WTC11 (cell line): ENCODE measurements around the gene LPAR3. TPM values are rescaled to one million over a fixed set of nuclear protein-coding genes. Genes with fewer than 3 reads are reported as not detected.

Source experiments
- ATAC-seq: fragments of 200-7000 bp; cut with Tn5 transposase; 2 replicates; pipeline ENCODE4 v1.10.0; 2021; ENCODE audit warnings: mild to moderate bottlenecking, moderate library complexity
- CTCF ChIA-PET: fragments of 300-600 bp; sonication (Branson Sonifier 250); formaldehyde crosslinking; loops from one replicate; lab custom pipeline; 2021; ENCODE audit warnings: antibody characterized with exemption; lab: Charles Lee
- POLR2A ChIA-PET: fragments of 350-600 bp; sonication (Branson Sonifier 250); formaldehyde crosslinking; loops from one replicate; lab custom pipeline; 2021; ENCODE audit warnings: antibody characterized with exemption; lab: Charles Lee
- DNase-seq: peaks from one replicate; pipeline ENCODE4 v3.0.0; 2021; ENCODE audit warnings: low spot score
- H3K27ac Mint-ChIP-seq: 2 replicates; pipeline ENCODE4 v1.8.0; 2021; ENCODE audit warnings: mixed read lengths
- H3K27me3 Mint-ChIP-seq: 2 replicates; pipeline ENCODE4 v1.8.0; 2021; ENCODE audit warnings: low read depth, mild to moderate bottlenecking, moderate library complexity, mixed read lengths
- H3K36me3 Mint-ChIP-seq: 2 replicates; pipeline ENCODE4 v1.8.0; 2021; ENCODE audit warnings: mixed read lengths
- H3K4me1 Mint-ChIP-seq: 2 replicates; pipeline ENCODE4 v1.8.0; 2022; ENCODE audit warnings: mixed read lengths
- H3K4me3 Mint-ChIP-seq: 2 replicates; pipeline ENCODE4 v1.8.0; 2021; ENCODE audit warnings: mild to moderate bottlenecking, moderate library complexity, mixed read lengths
- H3K9me3 Mint-ChIP-seq: 2 replicates; pipeline ENCODE4 v1.8.0; 2021; ENCODE audit warnings: mixed read lengths
- CREB1 ChIP-seq: sonication (generic); formaldehyde crosslinking; IDR thresholded peaks from 2 replicates; pipeline ENCODE4 v1.8.0; 2023; ENCODE audit warnings: mild to moderate bottlenecking, missing genetic modification reagents
- ELF4 ChIP-seq: sonication (generic); formaldehyde crosslinking; IDR thresholded peaks from 2 replicates; pipeline ENCODE4 v1.8.1; 2022; ENCODE audit warnings: low read depth, mild to moderate bottlenecking, moderate library complexity, missing genetic modification reagents
- ESRRA ChIP-seq: sonication (generic); formaldehyde crosslinking; IDR thresholded peaks from 2 replicates; pipeline ENCODE4 v1.8.1; 2022; ENCODE audit warnings: mild to moderate bottlenecking, missing genetic modification reagents, borderline replicate concordance
- FOXJ3 ChIP-seq: sonication (generic); formaldehyde crosslinking; IDR thresholded peaks from 2 replicates; pipeline ENCODE4 v1.9.0; 2021; ENCODE audit warnings: missing genetic modification reagents, mild to moderate bottlenecking, borderline replicate concordance
- FOXP1 ChIP-seq: sonication (generic); formaldehyde crosslinking; IDR thresholded peaks from 2 replicates; pipeline ENCODE4 v1.8.0; 2022; ENCODE audit warnings: missing genetic modification reagents, mild to moderate bottlenecking, moderate library complexity, borderline replicate concordance
- GABPB1 ChIP-seq: sonication (generic); formaldehyde crosslinking; IDR thresholded peaks from 2 replicates; pipeline ENCODE4 v1.8.1; 2023; ENCODE audit warnings: mild to moderate bottlenecking, missing genetic modification reagents
- KAT7 ChIP-seq: sonication (generic); formaldehyde crosslinking; IDR thresholded peaks from 2 replicates; pipeline ENCODE4 v1.8.1; 2023; ENCODE audit warnings: missing genetic modification reagents, mild to moderate bottlenecking, borderline replicate concordance
- MXD4 ChIP-seq: fragments of 250-450 bp; sonication (Bioruptor Pico); IDR thresholded peaks from 2 replicates; pipeline ENCODE4 v1.8.0; 2021; ENCODE audit warnings: mild to moderate bottlenecking, moderate library complexity, borderline replicate concordance
- NR2C2 ChIP-seq: sonication (generic); formaldehyde crosslinking; IDR thresholded peaks from 2 replicates; pipeline ENCODE4 v1.8.0; 2022; ENCODE audit warnings: mild to moderate bottlenecking, missing genetic modification reagents
- NR3C1 ChIP-seq: sonication (generic); formaldehyde crosslinking; conservative IDR thresholded peaks from 2 replicates; pipeline ENCODE4 v1.8.1; 2023; ENCODE audit warnings: low read depth, mild to moderate bottlenecking, missing genetic modification reagents
- OVOL2 ChIP-seq: fragments of 250-450 bp; sonication (Bioruptor Pico); IDR thresholded peaks from 2 replicates; pipeline ENCODE4 v1.9.0; 2021; ENCODE audit warnings: mild to moderate bottlenecking, borderline replicate concordance
- RORB ChIP-seq: fragments of 250-450 bp; sonication (Bioruptor Pico); IDR thresholded peaks from 2 replicates; pipeline ENCODE4 v1.9.0; 2021; ENCODE audit warnings: mild to moderate bottlenecking
- SOX15 ChIP-seq: fragments of 250-450 bp; sonication (Bioruptor Pico); IDR thresholded peaks from 2 replicates; pipeline ENCODE4 v1.9.0; 2021; ENCODE audit warnings: mild to moderate bottlenecking
- TEAD1 ChIP-seq: sonication (generic); formaldehyde crosslinking; IDR thresholded peaks from 2 replicates; pipeline ENCODE4 v1.8.0; 2022; ENCODE audit warnings: mild to moderate bottlenecking, missing genetic modification reagents
- TP53 ChIP-seq: sonication (generic); formaldehyde crosslinking; IDR thresholded peaks from 2 replicates; pipeline ENCODE4 v1.8.1; 2023; ENCODE audit warnings: mild to moderate bottlenecking, missing genetic modification reagents
- ZNF138 ChIP-seq: sonication (generic); formaldehyde crosslinking; conservative IDR thresholded peaks from 2 replicates; pipeline ENCODE4 v1.8.1; 2022; ENCODE audit warnings: mild to moderate bottlenecking, moderate library complexity, missing genetic modification reagents
- ZNF219 ChIP-seq: sonication (generic); formaldehyde crosslinking; IDR thresholded peaks from 2 replicates; pipeline ENCODE4 v1.8.0; 2023; ENCODE audit warnings: missing genetic modification reagents, mild to moderate bottlenecking, borderline replicate concordance
- ZNF416 ChIP-seq: fragments of 250-450 bp; sonication (Bioruptor Pico); IDR thresholded peaks from 2 replicates; pipeline ENCODE4 v1.9.0; 2021; ENCODE audit warnings: mild to moderate bottlenecking, inconsistent platforms
- total RNA-seq: library from RNA; stranded (reverse); gene quantifications from 3 replicates; pipeline ENCODE4 v1.2.3, GENCODE V29; 2021
- TF ChIP-seq, protein P1 (sequence below): fragments of 250-450 bp; sonication (Bioruptor Pico); IDR thresholded peaks from 2 replicates; pipeline ENCODE4 v1.9.0; 2021; ENCODE audit warnings: mild to moderate bottlenecking
- TF ChIP-seq, protein P2 (sequence below): sonication (generic); formaldehyde crosslinking; IDR thresholded peaks from 2 replicates; pipeline ENCODE4 v1.8.0; 2022; ENCODE audit warnings: mild to moderate bottlenecking, missing genetic modification reagents
- TF ChIP-seq, protein P3 (sequence below): sonication (generic); formaldehyde crosslinking; IDR thresholded peaks from 2 replicates; pipeline ENCODE4 v1.8.1; 2023; ENCODE audit warnings: mild to moderate bottlenecking, missing genetic modification reagents, moderate library complexity
- TF ChIP-seq, protein P4 (sequence below): fragments of 200-600 bp; IDR thresholded peaks from 2 replicates; pipeline ENCODE4 v1.8.0; 2022; ENCODE audit warnings: antibody characterized with exemption
- TF ChIP-seq, protein P5 (sequence below): sonication (generic); formaldehyde crosslinking; IDR thresholded peaks from 2 replicates; pipeline ENCODE4 v1.8.1; 2022; ENCODE audit warnings: low read depth, mild to moderate bottlenecking, moderate library complexity, missing genetic modification reagents, borderline replicate concordance
- TF ChIP-seq, protein P6 (sequence below): sonication (generic); formaldehyde crosslinking; IDR thresholded peaks from 2 replicates; pipeline ENCODE4 v1.8.0; 2022; ENCODE audit warnings: mild to moderate bottlenecking, missing genetic modification reagents
- TF ChIP-seq, protein P7 (sequence below): sonication (generic); formaldehyde crosslinking; IDR thresholded peaks from 2 replicates; pipeline ENCODE4 v1.8.1; 2023; ENCODE audit warnings: mild to moderate bottlenecking, missing genetic modification reagents, borderline replicate concordance

The LPAR3 gene
- total RNA-seq, 1 experiment from 2014 or later, result 33.3 TPM

DNA sequence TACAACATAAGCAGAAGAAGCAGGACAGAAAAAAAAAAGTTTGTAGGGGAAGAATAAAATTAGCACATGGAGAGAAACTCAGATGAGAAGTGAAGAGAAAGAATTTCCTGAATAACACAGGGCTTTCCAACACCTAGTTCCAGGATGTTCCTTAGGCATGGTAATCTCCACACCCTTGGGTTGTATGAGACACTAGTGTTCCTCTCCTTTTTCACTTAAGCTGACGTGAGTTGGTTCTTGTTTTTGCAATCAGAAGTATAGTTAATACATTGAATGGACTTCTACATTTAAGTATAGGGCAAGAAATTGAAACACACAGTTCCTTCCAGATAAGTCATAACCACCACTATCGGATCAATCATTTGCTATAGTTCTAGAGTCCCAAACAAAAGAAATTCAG, 51.0 kb downstream of the LPAR3 start (continued):
- TF ChIP-seq, protein P1, sequence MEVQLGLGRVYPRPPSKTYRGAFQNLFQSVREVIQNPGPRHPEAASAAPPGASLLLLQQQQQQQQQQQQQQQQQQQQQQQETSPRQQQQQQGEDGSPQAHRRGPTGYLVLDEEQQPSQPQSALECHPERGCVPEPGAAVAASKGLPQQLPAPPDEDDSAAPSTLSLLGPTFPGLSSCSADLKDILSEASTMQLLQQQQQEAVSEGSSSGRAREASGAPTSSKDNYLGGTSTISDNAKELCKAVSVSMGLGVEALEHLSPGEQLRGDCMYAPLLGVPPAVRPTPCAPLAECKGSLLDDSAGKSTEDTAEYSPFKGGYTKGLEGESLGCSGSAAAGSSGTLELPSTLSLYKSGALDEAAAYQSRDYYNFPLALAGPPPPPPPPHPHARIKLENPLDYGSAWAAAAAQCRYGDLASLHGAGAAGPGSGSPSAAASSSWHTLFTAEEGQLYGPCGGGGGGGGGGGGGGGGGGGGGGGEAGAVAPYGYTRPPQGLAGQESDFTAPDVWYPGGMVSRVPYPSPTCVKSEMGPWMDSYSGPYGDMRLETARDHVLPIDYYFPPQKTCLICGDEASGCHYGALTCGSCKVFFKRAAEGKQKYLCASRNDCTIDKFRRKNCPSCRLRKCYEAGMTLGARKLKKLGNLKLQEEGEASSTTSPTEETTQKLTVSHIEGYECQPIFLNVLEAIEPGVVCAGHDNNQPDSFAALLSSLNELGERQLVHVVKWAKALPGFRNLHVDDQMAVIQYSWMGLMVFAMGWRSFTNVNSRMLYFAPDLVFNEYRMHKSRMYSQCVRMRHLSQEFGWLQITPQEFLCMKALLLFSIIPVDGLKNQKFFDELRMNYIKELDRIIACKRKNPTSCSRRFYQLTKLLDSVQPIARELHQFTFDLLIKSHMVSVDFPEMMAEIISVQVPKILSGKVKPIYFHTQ (CRISPR knock-in tag), result no peak
- TF ChIP-seq, all 79 proteins: peak for 0

DNA sequence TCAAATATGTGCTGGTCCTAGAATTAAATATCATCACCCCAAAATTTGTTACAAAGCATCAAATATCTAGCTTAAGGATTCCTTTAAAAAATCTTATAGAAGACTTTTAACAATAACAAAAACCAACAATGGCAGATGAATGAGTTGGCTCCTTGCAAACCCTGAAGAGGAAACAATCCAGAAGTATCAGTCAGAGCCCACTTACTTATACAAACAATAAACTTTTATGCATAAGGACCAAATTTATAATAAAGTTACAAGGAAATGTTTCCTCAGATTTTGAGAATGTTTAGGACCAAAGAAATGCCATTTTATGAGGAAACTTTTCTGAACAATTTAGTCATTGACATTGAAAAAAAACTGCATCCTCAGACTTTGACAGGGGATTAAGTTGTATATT, 52.7 kb downstream of the LPAR3 start:
- H3K27ac Mint-ChIP-seq, result no peak overlapping the region
- CTCF ChIA-PET, result interaction anchor here (0.7 kb wide), 1 partner anchor 65 kb away, joined by 3 read pairs; no protein-coding TSS in a partner anchor

DNA sequence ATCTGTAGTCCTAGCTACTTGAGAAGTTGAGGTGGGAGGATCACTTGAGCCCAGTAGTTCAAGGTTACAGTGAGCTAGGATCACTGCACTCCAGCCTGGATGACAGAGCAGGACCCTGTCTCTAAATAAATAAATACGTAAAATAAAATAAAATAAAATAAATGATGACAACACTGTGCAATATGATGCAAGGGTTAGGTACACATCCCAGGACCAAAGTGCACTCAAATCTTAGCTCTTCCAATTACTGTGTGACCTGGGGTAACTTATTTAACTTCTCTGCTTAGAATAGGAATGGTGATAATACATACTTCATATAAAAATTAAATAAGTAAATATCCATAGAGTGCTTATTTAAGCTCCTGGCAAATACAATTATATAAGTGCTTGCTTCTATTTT, 53.5 kb downstream of the LPAR3 start:
- H3K4me1 Mint-ChIP-seq, result peaks cover 20% of the 10 kb centered on the region
- ChIA-PET POLR2A (no interaction called here), CTCF (interaction anchor here (0.7 to 1.4 kb wide), 2 partner anchors 57 to 64 kb away, joined by 3 to 4 read pairs; no protein-coding TSS in a partner anchor)
- no peak overlapping the region for H3K27ac Mint-ChIP-seq
- no peaks in the 10 kb centered on the region for H3K27me3 Mint-ChIP-seq
- DNase-seq (no peak), ATAC-seq (no peak)
- H3K9me3 Mint-ChIP-seq, result no peaks in the 10 kb centered on the region
- no peak overlapping the region for H3K4me3 Mint-ChIP-seq
- no peaks in the 10 kb centered on the region for H3K36me3 Mint-ChIP-seq
- TF ChIP-seq, protein P2, sequence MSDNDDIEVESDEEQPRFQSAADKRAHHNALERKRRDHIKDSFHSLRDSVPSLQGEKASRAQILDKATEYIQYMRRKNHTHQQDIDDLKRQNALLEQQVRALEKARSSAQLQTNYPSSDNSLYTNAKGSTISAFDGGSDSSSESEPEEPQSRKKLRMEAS (CRISPR knock-in tag), result no peak
- TF ChIP-seq, protein P3, sequence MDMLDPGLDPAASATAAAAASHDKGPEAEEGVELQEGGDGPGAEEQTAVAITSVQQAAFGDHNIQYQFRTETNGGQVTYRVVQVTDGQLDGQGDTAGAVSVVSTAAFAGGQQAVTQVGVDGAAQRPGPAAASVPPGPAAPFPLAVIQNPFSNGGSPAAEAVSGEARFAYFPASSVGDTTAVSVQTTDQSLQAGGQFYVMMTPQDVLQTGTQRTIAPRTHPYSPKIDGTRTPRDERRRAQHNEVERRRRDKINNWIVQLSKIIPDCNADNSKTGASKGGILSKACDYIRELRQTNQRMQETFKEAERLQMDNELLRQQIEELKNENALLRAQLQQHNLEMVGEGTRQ (CRISPR knock-in tag), result no peak
- TF ChIP-seq, protein P4, sequence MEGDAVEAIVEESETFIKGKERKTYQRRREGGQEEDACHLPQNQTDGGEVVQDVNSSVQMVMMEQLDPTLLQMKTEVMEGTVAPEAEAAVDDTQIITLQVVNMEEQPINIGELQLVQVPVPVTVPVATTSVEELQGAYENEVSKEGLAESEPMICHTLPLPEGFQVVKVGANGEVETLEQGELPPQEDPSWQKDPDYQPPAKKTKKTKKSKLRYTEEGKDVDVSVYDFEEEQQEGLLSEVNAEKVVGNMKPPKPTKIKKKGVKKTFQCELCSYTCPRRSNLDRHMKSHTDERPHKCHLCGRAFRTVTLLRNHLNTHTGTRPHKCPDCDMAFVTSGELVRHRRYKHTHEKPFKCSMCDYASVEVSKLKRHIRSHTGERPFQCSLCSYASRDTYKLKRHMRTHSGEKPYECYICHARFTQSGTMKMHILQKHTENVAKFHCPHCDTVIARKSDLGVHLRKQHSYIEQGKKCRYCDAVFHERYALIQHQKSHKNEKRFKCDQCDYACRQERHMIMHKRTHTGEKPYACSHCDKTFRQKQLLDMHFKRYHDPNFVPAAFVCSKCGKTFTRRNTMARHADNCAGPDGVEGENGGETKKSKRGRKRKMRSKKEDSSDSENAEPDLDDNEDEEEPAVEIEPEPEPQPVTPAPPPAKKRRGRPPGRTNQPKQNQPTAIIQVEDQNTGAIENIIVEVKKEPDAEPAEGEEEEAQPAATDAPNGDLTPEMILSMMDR, result no peak
- TF ChIP-seq OVOL2 (CRISPR knock-in tag), result no peak
- TF ChIP-seq TP53 (CRISPR knock-in tag), result no peak
- no peak for TF ChIP-seq ZNF138
- no peak for TF ChIP-seq SOX15 (CRISPR knock-in tag)
- TF ChIP-seq ZNF416, result no peak
- no peak for TF ChIP-seq CREB1
- TF ChIP-seq NR3C1 (CRISPR knock-in tag), result no peak

More for the DNA sequence above, 52.7 kb downstream of the LPAR3 start:
- no peak for DNase-seq
- no peaks in the 10 kb centered on the region for H3K9me3 Mint-ChIP-seq
- TF ChIP-seq MXD4 (CRISPR knock-in tag) (no peak), ELF4 (CRISPR knock-in tag) (no peak), NR3C1 (CRISPR knock-in tag) (no peak), KAT7 (CRISPR knock-in tag) (no peak), SOX15 (CRISPR knock-in tag) (no peak), FOXP1 (CRISPR knock-in tag) (no peak), ESRRA (CRISPR knock-in tag) (no peak), FOXJ3 (no peak), ZNF138 (no peak), NR2C2 (CRISPR knock-in tag) (no peak), RORB (no peak), GABPB1 (CRISPR knock-in tag) (no peak), ZNF219 (CRISPR knock-in tag) (no peak), TEAD1 (CRISPR knock-in tag) (no peak)
- TF ChIP-seq, protein P5, sequence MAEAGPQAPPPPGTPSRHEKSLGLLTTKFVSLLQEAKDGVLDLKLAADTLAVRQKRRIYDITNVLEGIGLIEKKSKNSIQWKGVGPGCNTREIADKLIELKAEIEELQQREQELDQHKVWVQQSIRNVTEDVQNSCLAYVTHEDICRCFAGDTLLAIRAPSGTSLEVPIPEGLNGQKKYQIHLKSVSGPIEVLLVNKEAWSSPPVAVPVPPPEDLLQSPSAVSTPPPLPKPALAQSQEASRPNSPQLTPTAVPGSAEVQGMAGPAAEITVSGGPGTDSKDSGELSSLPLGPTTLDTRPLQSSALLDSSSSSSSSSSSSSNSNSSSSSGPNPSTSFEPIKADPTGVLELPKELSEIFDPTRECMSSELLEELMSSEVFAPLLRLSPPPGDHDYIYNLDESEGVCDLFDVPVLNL, result no peak
- TF ChIP-seq, protein P6, sequence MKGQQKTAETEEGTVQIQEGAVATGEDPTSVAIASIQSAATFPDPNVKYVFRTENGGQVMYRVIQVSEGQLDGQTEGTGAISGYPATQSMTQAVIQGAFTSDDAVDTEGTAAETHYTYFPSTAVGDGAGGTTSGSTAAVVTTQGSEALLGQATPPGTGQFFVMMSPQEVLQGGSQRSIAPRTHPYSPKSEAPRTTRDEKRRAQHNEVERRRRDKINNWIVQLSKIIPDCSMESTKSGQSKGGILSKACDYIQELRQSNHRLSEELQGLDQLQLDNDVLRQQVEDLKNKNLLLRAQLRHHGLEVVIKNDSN (CRISPR knock-in tag), result no peak
- TF ChIP-seq, protein P7, sequence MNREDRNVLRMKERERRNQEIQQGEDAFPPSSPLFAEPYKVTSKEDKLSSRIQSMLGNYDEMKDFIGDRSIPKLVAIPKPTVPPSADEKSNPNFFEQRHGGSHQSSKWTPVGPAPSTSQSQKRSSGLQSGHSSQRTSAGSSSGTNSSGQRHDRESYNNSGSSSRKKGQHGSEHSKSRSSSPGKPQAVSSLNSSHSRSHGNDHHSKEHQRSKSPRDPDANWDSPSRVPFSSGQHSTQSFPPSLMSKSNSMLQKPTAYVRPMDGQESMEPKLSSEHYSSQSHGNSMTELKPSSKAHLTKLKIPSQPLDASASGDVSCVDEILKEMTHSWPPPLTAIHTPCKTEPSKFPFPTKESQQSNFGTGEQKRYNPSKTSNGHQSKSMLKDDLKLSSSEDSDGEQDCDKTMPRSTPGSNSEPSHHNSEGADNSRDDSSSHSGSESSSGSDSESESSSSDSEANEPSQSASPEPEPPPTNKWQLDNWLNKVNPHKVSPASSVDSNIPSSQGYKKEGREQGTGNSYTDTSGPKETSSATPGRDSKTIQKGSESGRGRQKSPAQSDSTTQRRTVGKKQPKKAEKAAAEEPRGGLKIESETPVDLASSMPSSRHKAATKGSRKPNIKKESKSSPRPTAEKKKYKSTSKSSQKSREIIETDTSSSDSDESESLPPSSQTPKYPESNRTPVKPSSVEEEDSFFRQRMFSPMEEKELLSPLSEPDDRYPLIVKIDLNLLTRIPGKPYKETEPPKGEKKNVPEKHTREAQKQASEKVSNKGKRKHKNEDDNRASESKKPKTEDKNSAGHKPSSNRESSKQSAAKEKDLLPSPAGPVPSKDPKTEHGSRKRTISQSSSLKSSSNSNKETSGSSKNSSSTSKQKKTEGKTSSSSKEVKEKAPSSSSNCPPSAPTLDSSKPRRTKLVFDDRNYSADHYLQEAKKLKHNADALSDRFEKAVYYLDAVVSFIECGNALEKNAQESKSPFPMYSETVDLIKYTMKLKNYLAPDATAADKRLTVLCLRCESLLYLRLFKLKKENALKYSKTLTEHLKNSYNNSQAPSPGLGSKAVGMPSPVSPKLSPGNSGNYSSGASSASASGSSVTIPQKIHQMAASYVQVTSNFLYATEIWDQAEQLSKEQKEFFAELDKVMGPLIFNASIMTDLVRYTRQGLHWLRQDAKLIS (CRISPR knock-in tag), result no peak
- H3K4me1 Mint-ChIP-seq, result peaks cover 20% of the 10 kb centered on the region
- ATAC-seq, result no peak
- H3K36me3 Mint-ChIP-seq, result no peaks in the 10 kb centered on the region
- POLR2A ChIA-PET, result no interaction called here
- H3K27me3 Mint-ChIP-seq, result no peaks in the 10 kb centered on the region
- no peak overlapping the region for H3K4me3 Mint-ChIP-seq
